K562 (cell line): ENCODE data around the gene TMEM53. TPM values are rescaled to one million over a fixed set of nuclear protein-coding genes. Genes with fewer than 3 reads are reported as not detected.

ENCODE experiments used
- ATAC-seq: fragments of 200-7000 bp; cut with Tn5 transposase; 3 replicates; pipeline ENCODE4 v1.9.1; 2020; ENCODE audit warnings: moderate library complexity
- BruUV-seq: library from RNA; stranded (reverse); fragments of 400-500 nt; replicated peaks from 2 replicates; lab custom pipeline; 2021; lab: Mats Ljungman, UMichigan
- CTCF ChIA-PET: fragments of 300-600 bp; formaldehyde crosslinking; extraction: SDS; loops from one replicate; lab custom pipeline; 2021; ENCODE audit warnings: low intra/inter-chr PET ratio; lab: Yijun Ruan, JAX
- POLR2A ChIA-PET: fragments of 300-600, 350-650 bp; sonication (Branson Sonifier 250); formaldehyde crosslinking; extraction: SDS; loops from one replicate; lab custom pipeline; 2021; ENCODE audit warnings: antibody characterized with exemption, inconsistent platforms; lab: Yijun Ruan, JAX
- DNase-seq, 4 experiments: peaks; one replicate each; pipeline versions ENCODE4 v3.0.0 to v3.0.0-alpha.2; 2011 to 2018; ENCODE audit warnings: low spot score in 3 of 4, mixed read lengths in 3 of 4; ENCODE audit errors: extremely low read depth in 1 of 4
- FAIRE-seq: peaks from 2 replicates; lab custom pipeline; 2011; peaks lifted over from hg19 to GRCh38; lab: Jason Lieb, UNC
- H2AFZ ChIP-seq: 2 replicates; pipeline ENCODE4 v1.6.0; 2011; ENCODE audit warnings: low read depth, low read length, control low read depth, inconsistent platforms
- H3K27ac ChIP-seq: fragments of 200-600 bp; 3 replicates; pipeline ENCODE4 v1.8.0; 2011; ENCODE audit warnings: low read depth, mild to moderate bottlenecking, control low read depth, inconsistent platforms, low read length, moderate library complexity, mixed read lengths; ENCODE audit errors: extremely low read depth
- H3K27me3 ChIP-seq, 2 experiments: fragments of 300-600 bp in 1 of 2; 2 replicates in 1 of 2; 3 replicates in 1 of 2; pipeline versions ENCODE4 v1.6.0 to v1.8.0; 2011; ENCODE audit warnings: inconsistent platforms in 2 of 2, low read length in 2 of 2, mild to moderate bottlenecking in 1 of 2, mixed read lengths in 1 of 2, moderate library complexity in 1 of 2; ENCODE audit not compliant: control insufficient read depth in 2 of 2, insufficient read depth in 2 of 2
- H3K36me3 ChIP-seq: fragments of 300-600 bp; 3 replicates; pipeline ENCODE4 v1.8.0; 2011; ENCODE audit warnings: mild to moderate bottlenecking, low read length, inconsistent platforms; ENCODE audit not compliant: control insufficient read depth, insufficient read depth
- H3K4me1 ChIP-seq, 2 experiments: fragments of 200-600 bp in 1 of 2; replicated peaks in 1 of 2; 2 replicates in 1 of 2; 3 replicates in 1 of 2; pipeline versions ENCODE4 v1.5.1 to v1.8.0; 2011; ENCODE audit warnings: inconsistent platforms in 2 of 2, low read length in 2 of 2, mild to moderate bottlenecking in 1 of 2, mixed read lengths in 1 of 2, moderate library complexity in 1 of 2; ENCODE audit not compliant: control insufficient read depth in 2 of 2, insufficient read depth in 2 of 2
- H3K4me2 ChIP-seq: 2 replicates; pipeline ENCODE4 v1.6.1; 2011; ENCODE audit warnings: low read length, control low read depth, inconsistent platforms, mixed read lengths; ENCODE audit not compliant: insufficient read depth
- H3K4me3 ChIP-seq: fragments of 200-600 bp; sonication (generic), shearing (Covaris generic); 2 replicates; pipeline ENCODE4 v1.5.1; 2016; ENCODE audit warnings: control low read depth, inconsistent platforms
- H3K79me2 ChIP-seq: fragments of 200-600 bp; 3 replicates; pipeline ENCODE4 v1.8.0; 2011; ENCODE audit warnings: low read length, inconsistent platforms; ENCODE audit not compliant: control insufficient read depth, insufficient read depth
- H3K9ac ChIP-seq, 2 experiments: 2 replicates each; pipeline versions ENCODE4 v1.6.0 to v1.6.1; 2011; ENCODE audit warnings: low read depth in 2 of 2, low read length in 2 of 2, control low read depth in 1 of 2, inconsistent platforms in 1 of 2, mild to moderate bottlenecking in 1 of 2, mixed read lengths in 1 of 2; ENCODE audit not compliant: insufficient read depth in 1 of 2
- H3K9me1 ChIP-seq: one replicate; pipeline ENCODE4 v1.6.0; 2011; ENCODE audit warnings: inconsistent platforms, mild to moderate bottlenecking, low read length, moderate library complexity; ENCODE audit not compliant: control insufficient read depth, insufficient read depth
- H3K9me3 ChIP-seq: replicated peaks from 2 replicates; pipeline ENCODE4 v1.5.1; 2011; ENCODE audit warnings: low read depth, low read length, inconsistent platforms; ENCODE audit not compliant: control insufficient read depth, insufficient read depth
- H4K20me1 ChIP-seq: replicated peaks from 2 replicates; pipeline ENCODE4 v1.6.1; 2011; ENCODE audit warnings: low read length, inconsistent platforms, mixed read lengths; ENCODE audit not compliant: control insufficient read depth, insufficient read depth
- CBX5 ChIP-seq: IDR thresholded peaks from 2 replicates; pipeline ENCODE4 v1.6.1; 2014; ENCODE audit warnings: low read depth, borderline replicate concordance
- CREB1 ChIP-seq, 2 experiments: sonication (generic) in 1 of 2; formaldehyde crosslinking in 1 of 2; IDR thresholded peaks; 2 replicates each; pipeline versions ENCODE4 v1.6.1 to v1.8.0; 2012 to 2022; ENCODE audit warnings: inconsistent platforms in 1 of 2, mild to moderate bottlenecking in 1 of 2, missing genetic modification reagents in 1 of 2, moderate library complexity in 1 of 2
- RBM34 ChIP-seq: fragments of 200-400 bp; formaldehyde crosslinking; IDR thresholded peaks from 2 replicates; pipeline ENCODE4 v1.6.1; 2018; ENCODE audit warnings: low read length, borderline replicate concordance; ENCODE audit not compliant: insufficient read depth
- RFX5 ChIP-seq: IDR thresholded peaks from 2 replicates; pipeline ENCODE4 v1.6.1; 2011; ENCODE audit warnings: low read depth, mild to moderate bottlenecking, improper control_type of control experiment, low read length
- ZNF224 ChIP-seq: sonication (generic); formaldehyde crosslinking; IDR thresholded peaks from 2 replicates; pipeline ENCODE4 v1.8.0; 2022; ENCODE audit warnings: mild to moderate bottlenecking, missing genetic modification reagents
- WGBS: fragments of 100-300 bp; shearing (Covaris generic); methylation state at CpG from one replicate; pipeline ENCODE4 v1.1.6; 2016; ENCODE audit warnings: low coverage, mixed read lengths; ENCODE audit not compliant: insufficient coverage; ENCODE audit errors: missing lambda C conversion rate; 5-methylcytosine and 5-hydroxymethylcytosine counted together
- in situ Hi-C: fragments of 300-500 bp; cut with MboI; formaldehyde crosslinking; loops from 4 replicates; pipeline ENCODE4 v1.15.0; 2018; ENCODE audit warnings: inconsistent platforms, mixed read lengths
- intact Hi-C: fragments of 100-400 bp; cut with micrococcal nuclease; formaldehyde crosslinking; loops from 2 replicates; pipeline ENCODE4 v1.14.2; 2022
- polyA plus RNA-seq, 8 experiments: library from polyadenylated mRNA; depleted of rRNA in 4 of 8; stranded (reverse) in 5 of 8; unstranded in 3 of 8; fragments of >200 nt; fragmentation: Nextera tagmentation in 2 of 8; fragmentation: Illumina TruSeq in 1 of 8; extraction: Ambion mirVana in 2 of 8; extraction: Trizol in 1 of 8; gene quantifications; 2 replicates each; pipeline versions ENCODE4 v1.2.1 to v1.2.3, GENCODE V29; 2011 to 2014; ENCODE audit warnings: inconsistent platforms in 1 of 8, missing spikeins in 1 of 8
- total RNA-seq, 7 experiments: library from RNA; depleted of rRNA in 6 of 7; stranded (reverse); fragments of >200 nt in 6 of 7; fragmentation: Illumina TruSeq in 2 of 7; extraction: Trizol in 2 of 7; gene quantifications; 2 replicates each; pipeline versions ENCODE4 v1.2.1 to v1.2.3, GENCODE V29; 2011 to 2021; ENCODE audit warnings: low replicate concordance in 1 of 7
- TF ChIP-seq, protein P1 (sequence below), 3 experiments: IDR thresholded peaks in 2 of 3; conservative IDR thresholded peaks in 1 of 3; 2 replicates each; pipeline ENCODE4 v1.5.1; 2011 to 2012; ENCODE audit warnings: low read length in 3 of 3, mild to moderate bottlenecking in 3 of 3, control low read depth in 2 of 3, improper control_type of control experiment in 1 of 3, inconsistent platforms in 1 of 3, low read depth in 1 of 3, mixed read lengths in 1 of 3, moderate library complexity in 1 of 3; ENCODE audit not compliant: insufficient read depth in 2 of 3
- TF ChIP-seq, protein P2 (sequence below): conservative IDR thresholded peaks from 2 replicates; pipeline ENCODE4 v1.6.1; 2011; ENCODE audit warnings: low read depth, mild to moderate bottlenecking, low read length; ENCODE audit not compliant: control insufficient read depth
- TF ChIP-seq, protein P3 (sequence below): sonication (generic); formaldehyde crosslinking; IDR thresholded peaks from 2 replicates; pipeline ENCODE4 v1.8.0; 2022; ENCODE audit warnings: missing genetic modification reagents, mild to moderate bottlenecking, borderline replicate concordance

Gene TMEM53
- total and polyA plus RNA-seq, 9 of the 15 experiments (the other 6 are each of a cell fraction or from before 2014, with no cell fraction given) = 0.23 to 3.7 (median 2.0) TPM

DNA sequence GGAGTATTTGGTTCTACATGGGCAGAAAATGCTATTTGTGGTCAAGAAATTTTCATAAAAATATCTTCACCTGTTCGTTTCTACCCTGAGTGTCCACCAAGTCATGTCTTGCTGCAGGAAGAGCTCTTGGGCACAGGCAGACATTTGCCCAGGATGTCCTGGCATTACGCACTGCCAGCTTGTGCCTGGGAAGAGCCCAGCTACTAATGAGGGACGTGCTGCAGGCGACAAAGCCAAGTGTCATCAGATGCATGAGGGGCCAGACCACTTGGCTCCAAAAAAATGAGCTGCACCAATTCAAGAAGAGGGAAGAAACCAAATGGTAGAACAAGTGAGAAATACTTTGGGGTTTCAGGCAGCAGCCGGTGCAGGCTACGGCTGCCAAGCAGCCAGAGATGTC lies 43.8 kb upstream of the TMEM53 start:
- Histone ChIP-seq H3K36me3 (no peaks in the 10 kb centered on the region), H3K27ac (no peak overlapping the region), H3K79me2 (no peaks in the 10 kb centered on the region), H3K9me3 (no peaks in the 10 kb centered on the region), H3K9ac (0 out of 4 replicates have a peak overlapping the region, but pooled peaks of 1 of the 2 experiments have one; percentile 12), H3K4me2 (no peak overlapping the region)
- FAIRE-seq = no peak
- no TSS peak for BruUV-seq
- ChIA-PET POLR2A (interaction anchor here (0.6 to 9.1 kb wide), 7 partner anchors 12 to 798 kb away, joined by 3 to 328 read pairs (median 3); partner anchors contain the start of gene RNU5D-1), CTCF (interaction anchor here (0.7 kb wide), 1 partner anchor 792 kb away, joined by 3 read pairs; no protein-coding TSS in a partner anchor)
- TF ChIP-seq, protein P1, sequence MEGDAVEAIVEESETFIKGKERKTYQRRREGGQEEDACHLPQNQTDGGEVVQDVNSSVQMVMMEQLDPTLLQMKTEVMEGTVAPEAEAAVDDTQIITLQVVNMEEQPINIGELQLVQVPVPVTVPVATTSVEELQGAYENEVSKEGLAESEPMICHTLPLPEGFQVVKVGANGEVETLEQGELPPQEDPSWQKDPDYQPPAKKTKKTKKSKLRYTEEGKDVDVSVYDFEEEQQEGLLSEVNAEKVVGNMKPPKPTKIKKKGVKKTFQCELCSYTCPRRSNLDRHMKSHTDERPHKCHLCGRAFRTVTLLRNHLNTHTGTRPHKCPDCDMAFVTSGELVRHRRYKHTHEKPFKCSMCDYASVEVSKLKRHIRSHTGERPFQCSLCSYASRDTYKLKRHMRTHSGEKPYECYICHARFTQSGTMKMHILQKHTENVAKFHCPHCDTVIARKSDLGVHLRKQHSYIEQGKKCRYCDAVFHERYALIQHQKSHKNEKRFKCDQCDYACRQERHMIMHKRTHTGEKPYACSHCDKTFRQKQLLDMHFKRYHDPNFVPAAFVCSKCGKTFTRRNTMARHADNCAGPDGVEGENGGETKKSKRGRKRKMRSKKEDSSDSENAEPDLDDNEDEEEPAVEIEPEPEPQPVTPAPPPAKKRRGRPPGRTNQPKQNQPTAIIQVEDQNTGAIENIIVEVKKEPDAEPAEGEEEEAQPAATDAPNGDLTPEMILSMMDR (IDR thresholded peaks at IDR 0.05 in 2 of 3, conservative IDR thresholded peaks at IDR 0.05 in 1 of 3; ENCODE audit: insufficient read depth in 2 of 3, low read depth in 1 of 3, low read length in 3 of 3) = no peak
- no peak for TF ChIP-seq RBM34
- TF ChIP-seq, protein P2, sequence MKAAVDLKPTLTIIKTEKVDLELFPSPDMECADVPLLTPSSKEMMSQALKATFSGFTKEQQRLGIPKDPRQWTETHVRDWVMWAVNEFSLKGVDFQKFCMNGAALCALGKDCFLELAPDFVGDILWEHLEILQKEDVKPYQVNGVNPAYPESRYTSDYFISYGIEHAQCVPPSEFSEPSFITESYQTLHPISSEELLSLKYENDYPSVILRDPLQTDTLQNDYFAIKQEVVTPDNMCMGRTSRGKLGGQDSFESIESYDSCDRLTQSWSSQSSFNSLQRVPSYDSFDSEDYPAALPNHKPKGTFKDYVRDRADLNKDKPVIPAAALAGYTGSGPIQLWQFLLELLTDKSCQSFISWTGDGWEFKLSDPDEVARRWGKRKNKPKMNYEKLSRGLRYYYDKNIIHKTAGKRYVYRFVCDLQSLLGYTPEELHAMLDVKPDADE = no peak
- no peak for TF ChIP-seq ZNF224 (CRISPR knock-in tag)
- TF ChIP-seq CREB1 (IDR thresholded peaks at IDR 0.05) = no peak
- TF ChIP-seq CREB1 (CRISPR knock-in tag; IDR thresholded peaks at IDR 0.05) = no peak
- no peak for TF ChIP-seq RFX5
- TF ChIP-seq, protein P3, sequence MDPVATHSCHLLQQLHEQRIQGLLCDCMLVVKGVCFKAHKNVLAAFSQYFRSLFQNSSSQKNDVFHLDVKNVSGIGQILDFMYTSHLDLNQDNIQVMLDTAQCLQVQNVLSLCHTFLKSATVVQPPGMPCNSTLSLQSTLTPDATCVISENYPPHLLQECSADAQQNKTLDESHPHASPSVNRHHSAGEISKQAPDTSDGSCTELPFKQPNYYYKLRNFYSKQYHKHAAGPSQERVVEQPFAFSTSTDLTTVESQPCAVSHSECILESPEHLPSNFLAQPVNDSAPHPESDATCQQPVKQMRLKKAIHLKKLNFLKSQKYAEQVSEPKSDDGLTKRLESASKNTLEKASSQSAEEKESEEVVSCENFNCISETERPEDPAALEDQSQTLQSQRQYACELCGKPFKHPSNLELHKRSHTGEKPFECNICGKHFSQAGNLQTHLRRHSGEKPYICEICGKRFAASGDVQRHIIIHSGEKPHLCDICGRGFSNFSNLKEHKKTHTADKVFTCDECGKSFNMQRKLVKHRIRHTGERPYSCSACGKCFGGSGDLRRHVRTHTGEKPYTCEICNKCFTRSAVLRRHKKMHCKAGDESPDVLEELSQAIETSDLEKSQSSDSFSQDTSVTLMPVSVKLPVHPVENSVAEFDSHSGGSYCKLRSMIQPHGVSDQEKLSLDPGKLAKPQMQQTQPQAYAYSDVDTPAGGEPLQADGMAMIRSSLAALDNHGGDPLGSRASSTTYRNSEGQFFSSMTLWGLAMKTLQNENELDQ (CRISPR knock-in tag) = no peak
- no peak for TF ChIP-seq CBX5
- TF ChIP-seq, all 486 proteins: peak for 0
- Histone ChIP-seq H3K9me1 (no peaks in the 10 kb centered on the region), H3K4me3 (no peak overlapping the region), H2AFZ (no peak overlapping the region), H4K20me1 (0 out of 2 replicates have a peak, but pooled peaks cover 3% of the 10 kb centered on the region), H3K27me3 (peaks cover 8 to 15% of the 10 kb centered on the region in 2 experiments; a peak in 4 of 5 replicates), H3K4me1 (peaks cover 6 to 20% of the 10 kb centered on the region in 2 experiments)
- in situ Hi-C loops (no loop called here), intact Hi-C loops (no loop called here)
- 41% methylated on average over 6 of the region's 6 CpGs for WGBS
- ATAC-seq (no peak), DNase-seq (no peak)
